HG02759 (cell line): ENCODE results near the gene HCLS1.
A peak's percentile ranks its signal among the peaks of the same experiment; 100 is the strongest.
"Not testable (repeated sequence)": the region's sequence is repeated elsewhere in the genome, so short reads cannot be mapped to it uniquely, and the experiment has no call there.

Source experiments
- ATAC-seq: cut with Tn5 transposase; IDR thresholded peaks from one replicate; pipeline ENCODE4 v1.9.1; 2021; ENCODE audit warnings: mild to moderate bottlenecking, moderate library complexity; ENCODE audit not compliant: unreplicated experiment

HCLS1 gene

DNA sequence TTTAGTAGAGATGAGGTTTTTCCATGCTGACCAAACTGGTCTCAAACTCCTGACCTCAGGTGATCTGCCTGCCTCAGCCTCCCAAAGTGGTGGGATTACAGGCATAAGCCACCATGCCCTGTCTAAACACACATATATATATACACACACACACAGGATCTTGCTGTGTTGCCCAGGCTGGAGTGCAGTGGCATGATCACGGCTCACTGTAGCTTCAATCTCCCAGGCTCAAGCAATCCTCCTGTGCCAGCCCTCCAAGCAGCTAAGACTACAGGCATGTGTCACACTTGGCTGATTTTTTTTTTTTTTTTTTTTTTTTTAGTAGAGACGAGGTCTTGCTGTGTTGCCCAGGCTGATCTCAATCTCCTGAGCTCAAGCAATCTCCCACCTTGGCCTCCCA is 60.8 kb downstream of the HCLS1 start:
- not testable (repeated sequence) for ATAC-seq

DNA sequence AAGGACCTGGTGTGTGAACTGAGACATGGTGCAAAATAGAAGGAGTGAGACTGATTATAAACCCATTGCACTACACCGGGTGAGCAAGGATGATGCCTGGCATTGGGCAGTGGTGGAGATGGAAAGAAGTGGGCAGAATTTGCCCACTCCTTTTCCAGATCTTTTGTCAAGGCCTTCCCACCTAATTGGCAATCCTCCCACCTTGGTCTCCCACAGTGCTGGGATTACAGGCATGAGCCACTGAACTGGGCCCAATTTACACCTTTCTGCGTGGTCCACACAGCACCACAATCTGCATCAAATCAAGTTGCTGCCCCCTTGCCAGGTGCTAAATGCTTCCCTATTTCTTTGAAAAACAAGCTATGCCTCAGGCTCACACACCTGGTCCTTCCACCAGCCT is 62.1 kb downstream of the HCLS1 start:
- ATAC-seq, result no peak

DNA sequence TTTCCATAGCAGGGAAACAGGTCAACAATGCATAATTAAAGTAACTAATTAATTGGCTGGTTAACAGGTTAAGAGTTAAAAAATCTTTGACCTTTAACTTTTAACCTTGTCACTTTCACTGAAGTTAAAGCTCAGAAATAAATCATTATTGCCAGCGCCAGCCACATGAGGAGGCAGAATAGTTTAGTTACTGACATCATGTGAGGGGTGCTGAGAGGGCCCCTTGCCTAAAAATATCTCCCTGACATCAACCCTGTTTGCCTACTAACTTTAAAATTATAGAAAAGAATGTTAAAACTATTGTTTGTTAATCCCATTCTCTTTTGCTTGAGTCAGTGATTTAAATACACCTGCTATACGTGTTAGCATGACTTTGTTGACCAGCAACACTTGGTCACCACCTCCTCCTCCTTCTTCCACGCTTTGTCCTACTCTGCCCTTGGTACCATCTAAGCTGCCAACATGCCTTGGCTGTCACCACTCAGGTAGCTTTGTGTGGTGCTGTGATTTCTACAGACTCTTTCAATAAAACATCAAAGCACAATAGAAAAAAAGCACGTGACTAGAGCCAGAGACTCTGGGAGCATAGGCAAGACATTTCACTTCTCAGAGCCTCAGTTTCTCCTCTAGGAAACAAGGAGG is 64.8 kb downstream of the HCLS1 start:
- ATAC-seq, result no peak

DNA sequence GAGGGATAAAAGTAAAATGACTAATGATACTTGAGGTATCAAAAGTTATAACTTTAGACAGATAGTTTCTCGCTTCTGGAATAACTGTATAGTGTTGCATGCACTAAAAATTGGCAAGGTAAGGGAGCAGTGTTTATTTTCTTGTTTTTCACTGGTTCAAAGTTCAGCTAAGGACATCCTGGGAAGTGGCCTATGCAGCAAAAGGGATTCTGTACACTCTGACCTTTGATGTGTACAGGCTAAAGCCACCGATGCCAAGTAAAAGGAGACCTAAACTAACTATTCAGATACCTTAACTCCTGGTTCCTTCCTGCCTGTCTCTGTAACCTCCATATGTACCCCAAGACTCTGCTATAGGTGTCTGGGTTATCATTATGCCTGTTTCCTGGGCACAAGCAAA is 65.9 kb downstream of the HCLS1 start:
- ATAC-seq, result no peak

DNA sequence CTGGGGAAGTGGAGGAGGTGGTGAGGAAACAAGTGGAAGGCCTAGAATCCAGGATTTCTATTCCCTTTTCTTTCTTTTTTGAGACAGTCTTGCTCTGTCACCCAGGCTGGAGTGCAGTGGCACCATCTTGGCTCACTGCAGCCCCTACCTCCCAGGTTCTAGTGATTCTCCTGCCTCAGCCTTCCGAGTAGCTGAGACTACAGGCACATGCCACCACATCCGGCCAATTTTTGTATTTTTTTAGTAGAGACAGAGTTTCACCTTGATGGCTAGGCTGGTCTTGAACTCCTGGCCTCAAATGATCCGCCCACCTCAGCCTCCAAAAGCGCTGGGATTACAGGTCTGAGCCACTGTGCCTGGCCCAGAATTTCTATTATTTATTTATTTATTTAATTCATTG is 66.9 kb downstream of the HCLS1 start:
- ATAC-seq, result not testable (repeated sequence)

DNA sequence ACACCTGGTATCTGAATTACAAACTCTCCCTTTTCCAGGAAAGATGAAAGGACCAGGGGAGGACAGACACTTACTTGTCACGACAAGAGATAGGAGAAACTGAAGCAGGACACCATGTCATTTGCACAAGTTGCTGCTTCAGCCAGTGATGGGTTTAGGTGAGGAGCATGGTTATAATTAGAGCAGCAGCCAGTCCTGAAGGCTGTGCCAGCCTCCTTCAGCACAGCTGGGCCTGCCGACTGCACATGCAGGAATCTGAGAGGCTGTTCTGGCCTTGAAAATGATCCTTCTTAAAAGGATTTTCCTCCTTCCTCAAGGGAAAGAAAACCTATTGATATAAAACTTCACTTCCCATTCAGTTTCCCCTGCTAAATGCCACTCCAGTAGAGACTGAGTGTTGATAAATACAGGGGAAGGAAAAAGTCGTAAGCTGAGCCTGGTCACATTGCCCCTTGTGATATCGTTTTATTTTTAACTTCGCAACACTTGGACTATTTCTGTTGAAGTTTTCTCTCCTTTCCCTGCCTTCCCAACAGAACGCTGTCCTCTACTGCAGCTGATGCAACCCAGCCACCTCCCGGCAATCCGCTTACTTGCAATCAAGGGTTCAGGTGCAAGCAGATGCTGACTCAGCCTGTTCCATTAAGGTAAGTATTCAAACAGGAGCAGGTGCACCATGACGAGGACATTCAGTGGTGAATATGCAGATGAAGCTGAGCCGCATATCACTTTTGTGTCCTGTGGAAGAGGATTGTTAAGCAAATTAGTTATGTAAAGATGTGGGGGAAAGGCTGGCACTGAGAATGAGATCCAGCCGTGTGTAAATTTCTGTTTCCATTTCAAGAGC is 67.6 kb downstream of the HCLS1 start, which contains the start of gene FBXO40:
FBXO40 (plus strand) TSS at position 524 of the 847 bp plus-strand sequence. CDS start 27,197 bp downstream, outside the sequence.
- ATAC-seq, result peak; percentile 61

DNA sequence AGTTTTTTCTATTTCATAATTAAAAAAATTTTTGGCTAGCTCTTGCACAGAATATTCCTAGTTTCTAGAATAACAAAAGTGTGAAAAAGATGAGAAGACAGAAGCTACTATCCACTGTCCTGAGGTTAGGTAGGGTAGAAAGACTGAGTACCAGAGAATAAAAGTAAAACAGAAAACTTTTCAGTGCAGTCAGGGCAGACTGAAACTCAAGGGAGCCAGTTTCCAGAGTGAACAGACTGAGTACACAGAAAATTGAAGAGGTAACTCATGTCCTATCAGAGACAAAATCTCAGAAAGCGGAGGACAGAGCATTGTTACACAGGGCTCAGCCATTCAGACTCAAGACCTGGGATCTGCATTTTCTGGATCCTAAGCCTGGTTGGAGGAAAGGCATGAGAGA is 76.3 kb downstream of the HCLS1 start:
- ATAC-seq, result no peak

DNA sequence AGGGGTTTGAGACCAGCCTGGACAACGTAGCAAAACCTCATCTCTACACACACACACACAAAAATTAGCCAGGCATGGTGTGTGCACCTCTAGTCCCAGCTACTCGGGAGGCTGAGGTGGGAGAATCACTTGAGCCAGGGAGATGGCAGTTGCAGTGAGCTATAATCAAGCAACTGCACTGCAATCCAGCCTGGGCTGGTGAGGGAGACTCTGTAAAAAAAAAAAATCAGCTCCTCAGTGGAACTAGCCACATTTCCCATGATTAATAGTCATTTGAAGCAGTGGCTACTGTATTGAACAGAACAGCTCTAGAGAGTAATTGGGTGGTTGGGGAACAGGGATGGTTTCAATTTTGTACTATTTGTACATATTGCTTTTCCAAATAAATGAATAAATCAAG is 79.0 kb downstream of the HCLS1 start:
- ATAC-seq, result no peak
